Measurements from ENCODE around the gene C16orf96. TPM values are rescaled to one million over a fixed set of nuclear protein-coding genes. Genes with fewer than 3 reads are reported as not detected.
A peak's percentile ranks its signal among the peaks of the same experiment; 100 is the strongest.

C16orf96 gene
- polyA plus RNA-seq, 3 donors: 0.16 to 0.27 (median 0.24) TPM

DNA sequence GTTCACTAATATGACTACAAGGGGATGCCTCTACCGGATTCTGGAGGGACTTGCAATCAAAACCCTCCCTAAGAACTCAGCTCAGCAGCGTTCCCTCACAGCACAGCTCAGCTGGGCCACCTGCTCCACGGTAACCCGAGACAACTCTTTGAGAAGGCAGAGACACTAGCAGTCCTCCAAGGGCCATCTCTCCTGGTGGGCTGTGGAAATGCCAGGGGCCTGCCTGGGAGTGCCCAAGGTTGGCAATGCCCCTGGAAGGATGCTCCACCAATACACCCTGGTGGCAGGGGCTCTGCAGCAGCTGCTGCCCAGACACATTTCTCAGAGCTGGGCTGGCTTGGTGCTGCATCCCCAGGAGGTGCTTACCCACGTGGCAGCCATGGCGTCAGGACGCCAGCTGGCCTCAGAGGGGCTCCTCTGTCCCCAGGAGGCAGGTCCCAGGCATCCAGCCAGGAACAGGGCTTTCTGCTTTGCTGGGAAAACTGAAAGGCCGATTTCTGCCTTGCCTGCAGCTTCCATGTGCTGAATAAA, 34.0 kb upstream of the C16orf96 start:
- no peak for DNase-seq (ENCODE audit: extremely low read depth in 1 of 11, low read depth in 9 of 11, low spot score in 4 of 11)

DNA sequence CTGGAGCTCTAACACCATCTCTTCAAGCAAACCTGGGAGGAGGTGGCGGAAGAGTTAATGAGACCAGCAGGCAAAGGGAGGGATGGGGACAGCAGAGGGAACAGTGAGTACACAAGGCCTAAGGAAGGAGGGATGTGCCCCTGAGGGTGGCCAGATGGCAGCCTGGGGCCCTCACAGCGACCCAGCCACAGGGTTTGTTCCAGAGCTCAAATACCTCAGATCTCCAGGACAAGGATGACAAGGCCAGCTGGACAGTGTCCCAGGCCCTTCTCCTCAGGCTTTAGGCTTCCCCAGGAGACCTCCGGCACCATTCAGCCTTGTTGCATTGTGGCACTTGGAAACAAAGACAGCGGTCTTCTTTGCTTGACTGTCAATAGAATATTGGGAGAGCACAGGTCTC, 32.5 kb upstream of the C16orf96 start:
- no peak for DNase-seq (ENCODE audit: extremely low read depth in 1 of 11, low read depth in 9 of 11, low spot score in 4 of 11)

DNA sequence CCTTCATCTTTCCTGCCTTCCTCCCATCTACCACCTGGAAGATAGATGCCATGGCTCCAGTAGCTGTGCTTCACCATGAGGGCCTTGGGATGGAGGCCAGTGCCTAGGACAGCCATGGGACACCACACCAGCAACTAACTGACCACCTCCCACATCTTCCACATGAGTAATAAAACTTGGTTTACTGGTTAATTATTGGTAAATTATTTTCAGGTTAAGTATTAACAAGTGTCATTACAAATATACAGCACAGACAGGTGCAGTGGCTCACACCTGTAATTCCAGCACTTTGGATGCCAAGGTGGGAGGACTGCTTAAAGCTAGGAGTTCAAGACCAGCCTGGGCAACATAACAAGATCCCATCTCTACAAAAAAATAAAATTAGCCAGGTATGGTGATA, 31.6 kb upstream of the C16orf96 start:
- no peak for DNase-seq (ENCODE audit: extremely low read depth in 1 of 11, low read depth in 9 of 11, low spot score in 4 of 11)

DNA sequence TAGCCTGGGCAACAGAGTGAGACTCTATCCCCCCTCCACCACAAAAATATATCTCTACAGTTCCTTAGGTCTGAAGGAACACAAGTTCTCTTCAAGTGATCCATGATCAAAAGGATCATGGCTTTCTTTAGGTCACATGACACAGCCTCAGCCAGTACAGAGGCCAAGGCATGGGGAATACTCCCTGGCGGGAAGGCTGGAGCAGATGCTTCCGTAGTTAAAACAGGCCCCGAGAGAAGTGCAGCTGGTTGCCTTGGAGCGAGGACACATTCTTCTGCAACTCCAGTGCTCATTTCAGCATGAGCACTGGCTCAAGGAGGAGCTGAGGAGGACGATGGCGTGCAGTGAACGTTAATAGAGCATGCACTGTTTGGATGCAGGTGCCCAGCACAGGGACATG, 31.1 kb upstream of the C16orf96 start:
- DNase-seq (ENCODE audit: extremely low read depth in 1 of 11, low read depth in 9 of 11, low spot score in 4 of 11): no peak

DNA sequence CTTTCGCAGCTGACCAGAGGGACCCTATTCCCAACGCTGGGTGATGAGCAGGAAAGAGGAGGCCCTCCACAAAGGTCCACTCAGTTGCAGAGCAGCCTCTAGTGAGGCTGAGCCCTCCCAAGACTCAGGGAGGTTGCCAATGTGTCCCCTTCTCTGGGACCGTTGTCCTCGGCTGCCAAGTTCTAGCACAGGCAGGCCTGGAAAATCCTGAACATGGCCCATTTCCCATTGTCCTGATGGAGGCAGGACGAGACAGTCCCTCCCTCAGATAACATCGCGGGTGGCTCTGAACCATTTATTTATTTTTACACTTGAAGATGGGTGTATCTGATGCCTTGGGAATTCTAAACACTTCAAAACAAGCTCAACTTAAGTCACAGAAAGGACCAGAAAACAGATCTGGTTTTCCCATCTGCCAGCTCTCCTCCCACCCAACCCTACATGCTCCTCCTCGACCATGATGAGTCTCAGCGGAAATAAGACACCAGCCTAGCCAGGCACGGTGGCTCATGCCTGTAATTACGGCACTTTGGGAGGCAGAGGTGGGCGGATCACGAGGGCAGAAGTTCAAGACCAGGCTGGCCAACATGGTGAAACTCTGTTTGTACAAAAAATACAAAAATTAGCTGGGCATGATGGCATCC, 30.4 kb upstream of the C16orf96 start:
- no peak for DNase-seq (ENCODE audit: extremely low read depth in 1 of 11, low read depth in 9 of 11, low spot score in 4 of 11)

DNA sequence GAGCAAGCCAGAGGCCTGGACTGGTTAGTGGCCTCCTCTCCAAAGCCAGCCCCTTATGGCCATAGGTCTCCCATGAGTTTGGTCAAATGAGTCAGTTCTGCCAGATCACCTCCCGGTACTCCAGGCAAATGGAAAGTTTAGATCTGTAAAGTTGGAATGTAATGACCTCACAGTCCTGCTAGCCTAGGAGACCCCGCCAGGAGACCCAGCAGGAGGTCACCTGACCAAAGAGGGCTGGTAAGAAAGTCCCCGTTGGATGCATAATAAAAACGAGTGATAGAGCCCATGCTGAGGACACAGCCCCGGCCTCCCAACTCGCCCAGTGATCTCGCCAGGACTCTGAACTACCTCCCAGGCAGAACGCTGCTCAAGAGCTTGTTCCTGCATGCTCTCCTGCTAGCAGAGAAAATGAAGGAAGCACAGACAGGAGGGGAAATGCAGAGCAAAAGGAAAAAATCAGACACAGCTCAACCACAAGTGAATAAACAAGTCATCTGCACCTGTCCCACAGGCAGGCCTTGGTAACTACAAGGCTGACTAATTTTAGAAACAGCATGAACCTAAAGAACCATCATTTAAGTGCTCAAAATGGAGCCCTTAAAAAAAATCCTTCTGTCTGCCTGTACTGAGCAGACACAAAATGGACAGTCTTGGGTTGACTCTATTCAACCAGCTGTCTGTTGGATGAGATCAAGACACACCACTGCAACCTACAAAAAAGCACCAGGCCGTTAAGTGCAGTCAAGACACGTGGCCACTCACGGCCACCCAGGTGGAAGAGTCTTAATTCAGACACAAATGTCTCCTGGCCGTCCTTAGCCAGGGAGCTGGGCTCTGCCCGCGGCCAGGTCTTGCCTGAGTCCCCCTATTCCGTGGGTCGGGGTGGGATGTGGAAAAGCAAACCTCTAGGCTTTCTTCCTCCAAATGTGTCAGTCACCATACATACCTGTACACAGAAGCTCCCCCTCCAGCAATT, 26.8 kb upstream of the C16orf96 start:
- no peak for DNase-seq (ENCODE audit: extremely low read depth in 1 of 11, low read depth in 9 of 11, low spot score in 4 of 11)

DNA sequence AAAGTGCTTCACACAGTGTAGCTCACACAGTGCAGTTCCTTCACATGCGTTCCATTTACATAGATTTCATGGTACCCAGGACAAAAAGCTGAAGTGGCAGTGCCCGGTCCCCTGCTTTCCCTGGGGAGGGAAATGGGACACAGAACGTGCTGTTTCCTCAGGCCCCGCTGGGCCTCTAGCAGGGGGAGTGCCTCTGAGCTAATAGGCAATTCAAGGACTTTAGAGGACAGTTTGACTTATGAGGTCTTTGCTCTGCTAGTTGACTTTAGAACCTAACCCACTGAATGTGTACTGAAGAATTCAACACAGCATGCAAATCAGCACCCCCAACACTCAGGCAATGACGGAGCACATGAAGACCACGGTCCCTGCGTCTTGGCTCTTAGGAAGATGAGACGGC, 24.3 kb upstream of the C16orf96 start:
- DNase-seq (ENCODE audit: extremely low read depth in 1 of 11, low read depth in 9 of 11, low spot score in 4 of 11): peak in 1 of 11 donors; percentile 27

DNA sequence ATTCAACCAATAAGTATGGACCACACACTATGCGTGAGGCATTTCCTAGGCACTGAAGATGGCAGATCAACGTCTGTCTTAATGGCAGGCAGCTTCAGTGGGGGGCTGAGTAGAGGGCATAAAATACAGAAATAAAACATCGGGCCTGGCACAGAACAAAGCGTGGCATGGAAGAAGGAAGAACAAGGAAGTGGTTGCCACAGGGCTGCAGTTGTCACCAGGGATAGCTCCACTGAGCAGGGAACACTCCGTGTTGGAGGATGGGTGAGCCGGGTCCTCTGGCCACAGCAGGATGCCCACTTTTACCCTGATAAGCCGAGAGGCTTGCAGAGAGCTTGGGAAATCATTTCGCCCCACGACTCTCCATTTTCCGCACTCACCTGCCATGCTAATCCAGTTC, 23.9 kb upstream of the C16orf96 start:
- DNase-seq (ENCODE audit: extremely low read depth in 1 of 11, low read depth in 9 of 11, low spot score in 4 of 11): no peak

DNA sequence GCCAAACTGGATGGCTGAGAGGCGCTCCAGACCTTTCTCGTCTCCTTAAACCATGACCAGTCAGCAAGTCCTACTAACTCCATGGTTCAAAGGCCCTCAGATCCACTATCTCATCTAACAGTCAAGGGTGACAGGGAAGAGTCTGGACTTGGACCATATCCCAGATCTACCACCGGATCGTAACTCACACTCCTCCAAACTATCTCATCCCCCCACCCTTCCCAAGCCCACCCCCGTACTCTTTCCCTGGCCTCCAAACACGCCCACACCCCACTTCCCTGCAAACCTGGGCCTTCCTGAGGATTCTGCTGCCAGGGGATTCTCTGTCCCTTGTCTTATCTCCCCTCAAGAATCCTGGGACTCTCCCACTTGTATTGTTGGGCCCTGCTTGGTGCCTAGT, 22.6 kb upstream of the C16orf96 start:
- no peak for DNase-seq (ENCODE audit: extremely low read depth in 1 of 11, low read depth in 9 of 11, low spot score in 4 of 11)

DNA sequence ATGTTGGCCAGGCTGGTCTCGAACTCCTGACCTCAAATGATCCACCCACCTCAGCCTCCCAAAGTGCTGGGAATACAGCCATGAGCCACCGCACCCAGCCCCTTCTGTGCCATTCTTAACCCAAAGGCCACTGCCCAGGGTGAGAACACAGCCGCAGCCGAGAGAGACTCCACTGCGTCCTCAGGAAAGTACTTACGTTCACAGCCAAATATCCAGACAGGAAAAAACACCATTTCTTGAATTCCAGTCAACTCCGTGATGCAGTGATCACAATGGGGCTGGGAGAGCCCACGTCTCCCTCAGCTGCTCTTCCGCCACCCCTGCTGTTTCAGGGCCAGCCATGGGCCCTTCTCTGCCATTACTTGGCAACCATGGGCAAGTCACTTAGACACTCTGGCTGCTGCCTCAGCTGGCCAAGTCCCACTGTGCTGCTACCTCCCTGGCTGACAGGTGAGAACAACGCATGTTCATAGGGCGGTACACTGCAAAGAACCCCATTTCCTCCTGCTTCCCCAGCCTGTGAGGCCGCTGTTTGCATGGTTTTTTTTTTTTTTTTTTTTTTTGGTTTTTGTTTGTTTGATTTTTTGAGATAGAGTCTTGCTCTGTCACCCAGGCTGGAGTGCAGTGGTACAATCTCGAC, 21.9 kb upstream of the C16orf96 start:
- no peak for DNase-seq (ENCODE audit: extremely low read depth in 1 of 11, low read depth in 9 of 11, low spot score in 4 of 11)

DNA sequence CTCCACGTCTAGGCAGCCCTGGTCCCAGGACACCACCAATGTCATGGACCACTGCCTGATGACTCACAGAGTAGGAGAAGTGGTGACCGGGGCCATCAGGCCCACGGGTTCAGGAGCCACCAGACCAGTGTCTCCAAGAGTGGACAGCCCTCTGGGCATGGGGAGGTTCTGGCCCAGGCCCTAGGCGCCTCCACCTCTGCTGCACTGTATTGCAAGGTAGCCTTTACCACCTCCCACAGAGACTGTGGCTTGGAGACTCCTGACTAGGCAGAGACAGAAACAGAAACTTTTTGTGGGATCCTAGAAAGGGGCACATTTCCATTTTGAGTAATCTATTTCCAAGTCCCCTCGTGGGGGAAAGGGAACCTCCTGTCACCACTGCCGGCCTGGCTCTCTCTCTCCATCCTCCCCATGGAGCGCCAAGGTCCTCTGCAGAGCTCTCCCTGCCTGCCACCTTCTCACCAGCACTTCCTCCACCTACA, 20.5 kb upstream of the C16orf96 start:
- no peak for DNase-seq (ENCODE audit: extremely low read depth in 1 of 11, low read depth in 9 of 11, low spot score in 4 of 11)

DNA sequence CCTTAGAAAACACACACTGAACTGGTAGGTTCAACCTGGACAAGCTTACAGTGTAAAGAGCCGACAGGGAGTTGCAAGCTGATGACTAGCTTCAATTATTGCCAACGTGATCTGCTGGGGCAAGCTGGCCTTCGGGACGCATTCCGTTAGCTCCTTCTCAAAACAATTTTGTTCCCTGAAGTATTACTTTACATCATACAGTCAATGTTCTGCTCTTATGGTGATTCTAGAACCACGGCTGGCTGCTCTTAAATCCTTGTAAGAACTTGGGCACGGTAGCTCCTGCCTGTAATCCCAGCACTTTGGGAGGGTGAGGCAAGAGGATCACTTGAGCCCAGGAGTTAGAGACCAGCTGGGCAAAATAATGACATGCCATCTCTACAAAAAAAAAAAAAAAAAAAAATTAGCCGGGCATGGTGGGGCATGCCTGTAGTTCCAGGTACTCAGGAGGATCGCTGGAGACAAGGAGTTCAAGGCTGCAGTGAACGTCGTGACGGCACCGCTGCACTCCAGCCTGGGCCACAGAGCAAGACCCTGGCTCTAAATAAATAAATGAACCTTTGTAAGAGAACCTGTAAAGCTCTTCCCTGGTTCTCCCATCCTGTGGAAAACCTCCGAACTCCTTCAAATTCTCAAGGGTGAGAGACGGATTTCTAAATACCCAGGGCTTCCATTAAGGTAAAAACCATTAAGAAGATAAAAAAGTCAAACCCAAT, 19.6 kb upstream of the C16orf96 start:
- no peak for DNase-seq (ENCODE audit: extremely low read depth in 1 of 11, low read depth in 9 of 11, low spot score in 4 of 11)

DNA sequence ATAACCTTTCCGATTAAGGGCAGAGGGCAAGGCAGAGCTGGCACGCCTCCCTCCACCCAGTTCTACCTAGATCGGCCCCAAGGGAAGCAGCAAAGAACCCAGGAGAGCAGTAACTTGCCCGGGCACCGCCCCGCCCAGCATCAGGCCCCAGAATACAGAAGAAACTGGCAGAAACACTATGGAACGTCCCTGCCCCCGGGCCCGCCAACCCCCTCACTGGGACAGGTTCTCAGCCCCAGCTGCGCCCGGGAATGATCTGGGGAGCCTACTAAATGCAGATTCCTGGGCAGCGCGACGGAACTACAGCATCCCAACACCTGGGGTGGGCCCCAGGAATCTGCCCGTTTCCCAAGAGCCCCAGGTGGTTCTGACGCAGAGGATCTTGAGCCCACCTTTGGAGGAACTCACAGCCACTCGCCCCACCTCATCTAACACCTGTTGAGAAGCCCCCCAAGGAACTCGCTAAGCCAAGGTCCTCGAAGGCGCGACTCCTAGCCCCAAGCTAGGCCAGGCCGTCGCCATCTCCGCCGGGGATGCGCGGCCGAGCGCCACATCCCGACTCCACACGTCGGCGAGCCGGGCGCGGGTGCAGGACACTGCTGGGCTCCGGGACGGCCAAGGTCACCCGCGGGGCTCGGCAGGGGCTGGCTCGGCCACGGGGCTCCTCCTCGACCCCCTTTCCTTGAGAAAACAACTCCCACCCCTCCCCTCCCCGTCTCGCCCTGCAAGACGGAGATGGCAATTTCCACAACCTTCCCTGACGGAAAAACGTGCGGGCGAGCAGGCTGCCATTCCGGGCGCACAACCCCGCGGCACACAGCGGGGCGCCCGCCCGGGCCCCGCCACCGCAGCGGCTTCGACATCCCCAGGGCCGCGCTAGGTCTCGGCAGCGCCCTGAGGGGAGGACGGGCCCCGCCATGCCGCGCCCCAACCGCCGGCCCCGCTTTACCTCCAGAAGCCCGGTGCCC, 18.5 kb upstream of the C16orf96 start:
- DNase-seq (ENCODE audit: extremely low read depth in 1 of 11, low read depth in 9 of 11, low spot score in 4 of 11): no peak

DNA sequence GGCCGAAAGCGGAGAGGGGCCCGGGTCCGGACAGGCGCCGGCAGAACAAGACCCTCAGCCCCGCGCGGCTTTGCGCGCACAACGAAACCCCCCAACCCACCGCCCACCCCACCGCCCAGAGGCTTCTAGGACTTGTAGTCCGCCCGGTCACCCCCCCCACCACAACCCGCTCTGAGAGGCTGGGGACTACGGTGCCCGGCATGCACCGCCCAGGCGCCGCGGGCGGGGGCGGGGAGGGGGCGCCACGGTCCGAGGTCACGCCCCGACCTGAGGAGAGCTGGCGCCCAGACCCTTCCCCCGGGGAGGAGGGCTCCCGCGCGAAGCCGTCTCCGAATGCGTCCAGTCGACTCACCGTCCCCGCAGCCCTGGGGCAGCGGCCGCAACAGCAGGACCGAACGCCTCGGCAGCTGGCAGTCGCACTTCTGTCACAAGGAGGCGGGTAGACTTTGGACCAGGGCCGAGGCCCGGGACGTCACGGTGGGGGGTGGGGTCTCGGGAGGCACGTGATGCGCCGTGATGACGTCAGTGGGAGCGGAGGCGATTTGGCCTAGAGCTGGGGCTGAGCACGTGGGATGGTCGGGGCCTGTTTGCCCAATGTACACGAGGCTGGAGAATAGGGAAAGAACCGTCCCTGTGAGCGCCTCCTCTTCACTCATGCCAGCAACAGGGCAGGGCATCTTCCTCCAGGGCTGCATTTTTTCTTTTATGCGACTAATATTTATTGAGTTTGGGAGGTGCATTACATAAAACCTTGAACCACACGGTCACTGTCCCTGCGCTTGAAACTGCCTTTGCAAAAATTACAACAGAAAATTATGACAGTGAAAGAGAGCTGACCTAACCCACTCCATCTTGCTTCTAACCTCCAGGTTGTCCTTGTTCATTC, 17.5 kb upstream of the C16orf96 start, which contains the start of gene CDIP1:
TSS of gene CDIP1 (minus strand) at position 424 of the 886 bp plus-strand sequence. CDS start 24,643 bp downstream, outside the sequence.
- peak; percentile 83 to 94 (median 90) for DNase-seq (ENCODE audit: extremely low read depth in 1 of 11, low read depth in 9 of 11, low spot score in 4 of 11)

DNA sequence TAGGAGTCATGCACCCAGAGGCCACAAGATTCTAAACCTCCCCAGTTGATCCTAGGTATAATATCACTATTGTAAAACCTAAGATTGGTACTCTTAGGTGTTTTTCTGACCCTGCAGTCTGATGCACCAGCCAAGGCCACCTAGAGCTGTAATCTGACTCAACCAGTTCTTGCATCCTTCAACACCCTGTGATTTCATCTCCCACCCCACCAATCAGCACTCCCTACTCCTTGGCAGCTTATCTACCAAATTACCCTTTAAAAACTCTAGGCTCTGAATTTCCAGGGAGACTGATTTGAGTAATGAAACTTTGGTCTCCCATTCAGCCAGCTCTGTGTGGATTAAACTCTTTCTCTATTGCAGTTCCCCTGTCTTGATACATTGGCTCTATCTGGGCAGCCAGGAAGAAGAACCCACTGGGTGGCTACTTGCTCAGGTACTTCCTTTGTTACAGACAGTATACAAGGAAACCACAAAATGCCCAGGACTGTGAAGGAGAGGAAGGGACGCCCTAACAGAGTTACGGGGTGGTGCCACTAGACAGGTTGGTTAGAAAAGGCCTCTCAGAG, 16.3 kb upstream of the C16orf96 start:
- DNase-seq (ENCODE audit: extremely low read depth in 1 of 11, low read depth in 9 of 11, low spot score in 4 of 11): no peak

DNA sequence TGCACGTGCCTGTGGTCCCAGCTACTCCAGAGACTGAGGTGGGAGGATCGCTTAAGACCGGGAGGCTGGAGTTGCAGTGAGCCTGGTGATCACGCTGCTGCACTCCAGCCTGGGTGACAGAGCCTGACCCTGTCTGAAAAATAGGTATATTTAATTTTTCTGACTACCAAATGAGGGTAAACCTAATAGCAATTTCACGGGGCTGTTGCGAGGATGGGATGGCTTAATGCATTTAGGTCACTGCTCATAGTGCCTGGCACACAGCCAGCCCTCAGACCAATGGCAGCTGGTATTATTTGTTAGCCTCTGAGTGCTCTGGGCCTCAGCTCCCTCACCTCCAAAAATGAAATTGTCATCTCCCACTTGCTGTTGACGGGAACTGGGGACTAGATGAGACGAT, 11.7 kb upstream of the C16orf96 start:
- DNase-seq (ENCODE audit: extremely low read depth in 1 of 11, low read depth in 9 of 11, low spot score in 4 of 11): no peak
